GM15510 (cell line): ENCODE results near the gene NLE1.
A peak's percentile ranks its signal among the peaks of the same experiment; 100 is the strongest.

ENCODE experiments used
- POLR2A ChIP-seq: IDR thresholded peaks from 3 replicates; pipeline ENCODE4 v1.6.1; 2011; ENCODE audit warnings: borderline replicate concordance; ENCODE audit not compliant: insufficient read length; ENCODE audit errors: extremely low read depth

Gene NLE1

GRCh38 chr17:35117984-35118383 is 24.1 kb downstream of the NLE1 start:
- no peak for TF ChIP-seq POLR2A

DNA sequence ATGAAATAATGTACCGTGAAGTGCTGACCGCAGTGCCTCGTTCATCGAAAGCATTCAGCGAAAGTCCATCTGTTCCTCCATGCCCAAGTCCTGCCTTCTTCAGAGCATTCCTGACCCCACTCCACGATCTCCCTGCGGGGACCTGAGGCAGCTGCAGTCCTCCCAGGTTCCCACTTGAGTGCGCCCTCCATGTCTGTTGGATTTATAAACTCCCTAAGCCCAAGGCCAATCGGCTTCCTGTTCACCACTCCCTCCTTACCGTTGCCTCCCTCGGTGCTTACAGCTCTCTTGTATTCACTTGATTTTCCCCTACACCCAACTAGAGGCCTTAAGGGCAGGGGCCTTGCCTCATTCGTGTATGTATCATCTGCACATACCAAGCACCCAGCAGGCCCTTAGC is 25.3 kb downstream of the NLE1 start:
- TF ChIP-seq POLR2A, result no peak

DNA sequence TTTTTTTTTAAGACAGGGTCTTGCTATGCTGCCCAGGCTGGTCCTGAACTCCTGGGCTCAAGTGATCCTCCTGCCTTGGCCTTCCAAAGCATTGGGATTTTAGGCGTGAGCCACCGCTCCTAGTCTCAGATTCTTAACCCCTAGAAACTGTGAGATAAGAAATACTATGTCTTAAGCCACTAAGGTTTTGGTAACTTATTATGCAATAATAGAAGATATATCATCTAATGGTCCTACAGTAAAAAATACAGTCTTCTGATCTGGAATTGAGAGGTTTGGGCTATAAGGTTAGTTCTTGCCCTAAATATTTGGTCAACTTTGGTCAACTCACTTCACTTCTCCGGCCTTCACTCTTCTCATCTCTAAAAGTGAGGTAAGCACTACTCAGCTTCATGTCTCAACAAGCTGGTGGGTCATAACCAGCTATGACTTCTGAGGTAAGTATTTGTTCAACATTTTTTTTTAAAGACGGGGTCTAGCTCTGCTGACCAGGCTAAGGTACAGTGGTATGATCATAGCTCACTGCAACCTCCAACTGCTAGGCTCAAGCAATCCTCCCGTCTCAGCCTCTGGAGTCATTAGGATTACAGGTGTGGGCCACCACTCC is 37.2 kb downstream of the NLE1 start:
- no peak for TF ChIP-seq POLR2A

GRCh38 chr17:35103271-35103670 is 38.8 kb downstream of the NLE1 start:
- no peak for TF ChIP-seq POLR2A

- TF ChIP-seq POLR2A, result no peak
Measured at GRCh38 chr17:35101725-35102124, 40.4 kb downstream of the NLE1 start.

DNA sequence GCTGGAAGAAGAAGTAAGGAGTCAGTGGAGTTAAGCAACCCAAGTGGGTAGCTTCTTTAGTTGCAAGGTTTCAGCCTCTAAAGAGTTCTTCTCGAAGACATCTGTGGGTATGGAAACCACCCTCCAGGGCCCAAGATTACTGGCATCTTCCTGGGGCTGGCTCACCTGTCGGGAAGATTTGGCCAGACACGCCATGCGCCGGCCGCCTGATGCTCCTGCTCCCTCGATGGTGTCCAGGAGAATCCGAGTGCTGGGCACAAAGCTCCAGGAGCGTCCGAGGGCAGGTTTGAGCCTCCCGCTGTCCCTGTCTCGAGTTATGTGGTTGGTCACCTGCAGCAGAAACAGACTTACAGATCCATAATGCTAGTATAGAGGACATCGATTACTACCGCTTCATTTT is 41.1 kb downstream of the NLE1 start:
- TF ChIP-seq POLR2A, result no peak

GRCh38 chr17:35099908-35100307 is 42.2 kb downstream of the NLE1 start:
- no peak for TF ChIP-seq POLR2A

GRCh38 chr17:35097776-35098175 is 44.3 kb downstream of the NLE1 start:
- TF ChIP-seq POLR2A, result no peak

DNA sequence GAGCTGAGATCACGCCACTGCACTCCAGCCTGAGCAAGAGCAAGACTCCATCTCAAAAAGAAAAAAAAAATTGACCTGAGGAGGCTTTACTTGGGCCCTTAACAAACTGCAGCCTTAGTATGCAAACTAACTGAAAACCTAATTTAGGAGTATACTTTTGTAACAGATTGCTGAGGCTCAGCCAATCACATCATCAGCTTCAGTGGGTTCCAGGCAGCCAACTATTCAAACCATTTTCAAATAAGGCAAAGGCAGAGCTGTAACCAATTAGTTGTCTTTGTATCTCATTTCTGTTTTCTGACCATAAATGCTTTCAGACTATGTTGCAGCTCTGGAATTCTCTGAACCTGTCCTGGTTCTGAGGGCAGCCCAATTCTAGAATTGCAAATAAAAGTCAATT is 46.4 kb downstream of the NLE1 start:
- no peak for TF ChIP-seq POLR2A

DNA sequence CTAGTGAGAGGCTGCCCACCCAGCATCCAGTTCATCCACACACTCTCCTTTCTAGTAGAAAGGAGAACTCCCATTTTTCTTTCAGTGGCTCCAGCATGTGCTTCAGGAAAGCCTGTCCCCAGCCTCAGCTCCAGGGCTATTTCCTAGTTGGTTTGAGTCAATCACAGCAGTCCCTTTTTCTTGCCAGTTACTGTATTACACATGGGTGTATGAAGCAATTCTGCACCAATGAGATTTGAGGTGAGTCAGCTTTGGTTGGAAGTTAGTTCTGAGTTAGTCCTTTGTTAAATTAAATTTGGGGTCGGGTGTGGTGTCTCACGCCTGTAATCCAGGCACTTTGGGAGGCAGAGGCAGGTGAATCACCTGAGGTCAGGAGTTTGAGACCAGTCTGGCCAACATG is 47.2 kb downstream of the NLE1 start:
- TF ChIP-seq POLR2A, result no peak

GRCh38 chr17:35089586-35090296 is 52.4 kb downstream of the NLE1 start:
- no peak for TF ChIP-seq POLR2A

GRCh38 chr17:35088881-35089585 is 53.1 kb downstream of the NLE1 start:
- TF ChIP-seq POLR2A, result peak; percentile 40

DNA sequence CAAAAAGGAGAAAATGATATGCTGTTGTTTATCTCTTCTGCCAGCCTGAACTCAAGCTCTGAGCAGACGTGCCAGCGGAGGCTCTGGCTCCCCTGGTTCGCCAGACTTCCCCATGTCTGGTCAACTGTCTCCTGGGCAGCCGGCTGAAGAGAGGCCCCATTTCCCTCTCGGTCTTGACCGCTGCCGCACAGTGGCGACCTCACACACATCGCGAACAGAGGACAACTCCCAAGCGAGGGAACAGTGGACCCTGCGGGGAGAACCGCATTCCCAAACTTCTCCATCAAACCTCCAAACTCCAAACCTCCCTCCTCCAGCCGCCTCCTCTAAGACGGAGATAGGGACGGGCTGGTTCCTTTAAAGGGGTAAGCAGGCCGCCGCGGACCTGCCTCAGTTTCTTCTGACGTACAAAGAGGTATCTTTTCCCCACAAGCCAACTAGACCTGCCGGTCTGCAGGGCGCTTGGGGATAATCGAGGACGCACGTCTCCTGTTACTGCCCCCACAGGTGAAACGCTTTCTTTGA is 53.7 kb downstream of the NLE1 start:
- peak; percentile 53 for TF ChIP-seq POLR2A

- TF ChIP-seq POLR2A, result peak; percentile 6
Measured at GRCh38 chr17:35087731-35088355, 54.3 kb downstream of the NLE1 start.

GRCh38 chr17:35086931-35087573 is 55.1 kb downstream of the NLE1 start:
- TF ChIP-seq POLR2A, result no peak
